Suprapubic skin (tissue), 4 donors: Measurements from ENCODE around the gene DOK5.

ENCODE experiments used
- EP300 ChIP-seq: sonication (generic); formaldehyde crosslinking; IDR thresholded peaks from one replicate; pipeline ENCODE4 v1.6.1; 2017; ENCODE audit warnings: antibody characterized with exemption
- POLR2A ChIP-seq, 2 donors: fragments of 450-650 bp; IDR thresholded peaks; one replicate each; pipeline ENCODE4 v1.6.1; 2017; ENCODE audit warnings: antibody characterized with exemption in 2 of 2, mild to moderate bottlenecking in 2 of 2, moderate library complexity in 2 of 2
- POLR2AphosphoS5 ChIP-seq, 3 donors: sonication (generic); formaldehyde crosslinking; IDR thresholded peaks; one replicate each; pipeline ENCODE4 v1.6.1; 2017; ENCODE audit warnings: antibody characterized with exemption in 3 of 3
- TF ChIP-seq, protein P1 (sequence below), 2 donors: fragments of 200-600 bp in 1 of 2; fragments of 450-650 bp in 1 of 2; sonication (generic) in 1 of 2; IDR thresholded peaks; one replicate each; pipeline ENCODE4 v1.5.1; 2016 to 2019; ENCODE audit warnings: antibody characterized with exemption in 2 of 2, mild to moderate bottlenecking in 1 of 2, moderate library complexity in 1 of 2

GRCh38 chr20:54624706-54625390 is 149.5 kb downstream of the DOK5 start:
- TF ChIP-seq POLR2A (IDR thresholded peaks at IDR 0.05) (no peak), POLR2AphosphoS5 (IDR thresholded peaks at IDR 0.05) (no peak), EP300 (no peak)
- TF ChIP-seq, protein P1, sequence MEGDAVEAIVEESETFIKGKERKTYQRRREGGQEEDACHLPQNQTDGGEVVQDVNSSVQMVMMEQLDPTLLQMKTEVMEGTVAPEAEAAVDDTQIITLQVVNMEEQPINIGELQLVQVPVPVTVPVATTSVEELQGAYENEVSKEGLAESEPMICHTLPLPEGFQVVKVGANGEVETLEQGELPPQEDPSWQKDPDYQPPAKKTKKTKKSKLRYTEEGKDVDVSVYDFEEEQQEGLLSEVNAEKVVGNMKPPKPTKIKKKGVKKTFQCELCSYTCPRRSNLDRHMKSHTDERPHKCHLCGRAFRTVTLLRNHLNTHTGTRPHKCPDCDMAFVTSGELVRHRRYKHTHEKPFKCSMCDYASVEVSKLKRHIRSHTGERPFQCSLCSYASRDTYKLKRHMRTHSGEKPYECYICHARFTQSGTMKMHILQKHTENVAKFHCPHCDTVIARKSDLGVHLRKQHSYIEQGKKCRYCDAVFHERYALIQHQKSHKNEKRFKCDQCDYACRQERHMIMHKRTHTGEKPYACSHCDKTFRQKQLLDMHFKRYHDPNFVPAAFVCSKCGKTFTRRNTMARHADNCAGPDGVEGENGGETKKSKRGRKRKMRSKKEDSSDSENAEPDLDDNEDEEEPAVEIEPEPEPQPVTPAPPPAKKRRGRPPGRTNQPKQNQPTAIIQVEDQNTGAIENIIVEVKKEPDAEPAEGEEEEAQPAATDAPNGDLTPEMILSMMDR (IDR thresholded peaks at IDR 0.05): no peak
